ENCODE data around the gene CHST8.

CHST8 gene

DNA sequence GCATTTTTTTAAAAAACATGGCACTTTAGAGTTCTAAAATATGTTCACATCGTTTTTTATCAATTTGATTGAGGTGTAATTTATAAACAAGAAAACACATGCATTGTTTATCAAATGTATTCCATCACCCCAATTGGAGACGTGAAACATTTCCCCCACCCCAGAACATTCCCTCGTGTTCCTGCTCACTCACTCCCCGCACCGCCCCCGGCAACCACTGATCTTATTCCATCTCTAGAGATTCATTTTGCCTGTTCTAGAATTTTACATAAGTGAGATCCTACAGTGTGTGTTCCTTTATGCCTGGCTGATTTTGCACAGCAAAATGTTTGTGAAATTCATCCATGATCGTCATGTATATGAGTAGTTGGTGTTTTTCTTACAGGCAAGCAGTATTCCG lies 124.4 kb downstream of the CHST8 start:
- Histone ChIP-seq H3K9me2 (replicated peaks; ENCODE audit: low read depth, low read length) (no peaks in the 10 kb centered on the region), H3K9me3 (ENCODE audit: insufficient read depth, low read depth, low read length) (no peaks in the 10 kb centered on the region), H3F3A (ENCODE audit: low read depth) (no peaks in the 10 kb centered on the region), H3K9ac (ENCODE audit: low read depth, low read length, poor library complexity, severe bottlenecking) (no peak overlapping the region), H2AFZ (ENCODE audit: low read length) (no peak overlapping the region), H3K79me2 (ENCODE audit: insufficient read depth, low read length) (no peaks in the 10 kb centered on the region), H3K4me2 (ENCODE audit: low read depth, low read length, poor library complexity, severe bottlenecking) (no peak overlapping the region), H3K36me3 (ENCODE audit: insufficient read depth, low read length) (no peaks in the 10 kb centered on the region), H3K27me3 (ENCODE audit: insufficient read depth, low read length, poor library complexity, severe bottlenecking) (no peaks in the 10 kb centered on the region), H3K4me3 (ENCODE audit: low read length, poor library complexity, severe bottlenecking) (no peak overlapping the region), H4K20me1 (ENCODE audit: insufficient read depth, low read length, poor library complexity, severe bottlenecking) (no peaks in the 10 kb centered on the region), H3K4me1 (ENCODE audit: insufficient read depth, low read length, poor library complexity, severe bottlenecking) (no peaks in the 10 kb centered on the region)
- no peak for TF ChIP-seq EZH2phosphoT487 (IDR thresholded peaks at IDR 0.05; ENCODE audit: borderline replicate concordance)

- H2AFZ ChIP-seq (ENCODE audit: low read length), result no peak overlapping the region
- H3K4me1 ChIP-seq (ENCODE audit: insufficient read depth, low read length, poor library complexity, severe bottlenecking), result no peaks in the 10 kb centered on the region
- H4K20me1 ChIP-seq (ENCODE audit: insufficient read depth, low read length, poor library complexity, severe bottlenecking), result no peaks in the 10 kb centered on the region
- no peak for TF ChIP-seq EZH2phosphoT487 (IDR thresholded peaks at IDR 0.05; ENCODE audit: borderline replicate concordance)
- TF ChIP-seq, protein P1, sequence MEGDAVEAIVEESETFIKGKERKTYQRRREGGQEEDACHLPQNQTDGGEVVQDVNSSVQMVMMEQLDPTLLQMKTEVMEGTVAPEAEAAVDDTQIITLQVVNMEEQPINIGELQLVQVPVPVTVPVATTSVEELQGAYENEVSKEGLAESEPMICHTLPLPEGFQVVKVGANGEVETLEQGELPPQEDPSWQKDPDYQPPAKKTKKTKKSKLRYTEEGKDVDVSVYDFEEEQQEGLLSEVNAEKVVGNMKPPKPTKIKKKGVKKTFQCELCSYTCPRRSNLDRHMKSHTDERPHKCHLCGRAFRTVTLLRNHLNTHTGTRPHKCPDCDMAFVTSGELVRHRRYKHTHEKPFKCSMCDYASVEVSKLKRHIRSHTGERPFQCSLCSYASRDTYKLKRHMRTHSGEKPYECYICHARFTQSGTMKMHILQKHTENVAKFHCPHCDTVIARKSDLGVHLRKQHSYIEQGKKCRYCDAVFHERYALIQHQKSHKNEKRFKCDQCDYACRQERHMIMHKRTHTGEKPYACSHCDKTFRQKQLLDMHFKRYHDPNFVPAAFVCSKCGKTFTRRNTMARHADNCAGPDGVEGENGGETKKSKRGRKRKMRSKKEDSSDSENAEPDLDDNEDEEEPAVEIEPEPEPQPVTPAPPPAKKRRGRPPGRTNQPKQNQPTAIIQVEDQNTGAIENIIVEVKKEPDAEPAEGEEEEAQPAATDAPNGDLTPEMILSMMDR (conservative IDR thresholded peaks at IDR 0.05; ENCODE audit: low read length), result no peak
- no peak overlapping the region for H3K4me2 ChIP-seq (ENCODE audit: low read depth, low read length, poor library complexity, severe bottlenecking)
- no peaks in the 10 kb centered on the region for H3K79me2 ChIP-seq (ENCODE audit: insufficient read depth, low read length)
- no peaks in the 10 kb centered on the region for H3K9me3 ChIP-seq (ENCODE audit: insufficient read depth, low read depth, low read length)
- no peak overlapping the region for H3K4me3 ChIP-seq (ENCODE audit: low read length, poor library complexity, severe bottlenecking)
- no peaks in the 10 kb centered on the region for H3K36me3 ChIP-seq (ENCODE audit: insufficient read depth, low read length)
- no peak overlapping the region for H3K9ac ChIP-seq (ENCODE audit: low read depth, low read length, poor library complexity, severe bottlenecking)
- H3F3A ChIP-seq (ENCODE audit: low read depth), result no peaks in the 10 kb centered on the region
- no peaks in the 10 kb centered on the region for H3K9me2 ChIP-seq (replicated peaks; ENCODE audit: low read depth, low read length)
- H3K27me3 ChIP-seq (ENCODE audit: insufficient read depth, low read length, poor library complexity, severe bottlenecking), result no peaks in the 10 kb centered on the region
These were observed 125.5 kb downstream of the CHST8 start for GRCh38 chr19:33747273-33747672.

DNA sequence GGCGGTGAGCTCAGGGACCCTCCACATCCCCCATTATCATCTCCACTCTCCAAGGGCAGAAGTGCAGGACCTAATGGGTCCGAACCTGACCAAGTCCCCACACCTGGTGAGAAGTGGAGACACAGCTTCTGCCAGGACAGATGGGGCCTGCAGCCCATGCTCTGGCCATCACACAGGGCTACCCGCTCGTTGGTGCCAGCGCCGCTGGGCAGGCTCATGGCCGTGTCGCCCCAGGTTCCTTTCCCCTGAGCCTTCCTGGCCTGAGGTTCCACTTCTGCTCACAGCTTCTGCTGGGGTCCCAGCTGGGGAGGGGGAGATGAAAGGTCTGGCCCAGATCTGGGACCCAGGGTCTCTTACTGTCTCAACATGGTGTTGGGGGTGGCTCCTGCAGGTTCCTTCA lies 126.5 kb downstream of the CHST8 start:
- H3K4me2 ChIP-seq (ENCODE audit: low read depth, low read length, poor library complexity, severe bottlenecking), result no peak overlapping the region
- no peak overlapping the region for H3K9ac ChIP-seq (ENCODE audit: low read depth, low read length, poor library complexity, severe bottlenecking)
- no peak overlapping the region for H3K4me3 ChIP-seq (ENCODE audit: low read length, poor library complexity, severe bottlenecking)
- TF ChIP-seq, protein P1 (conservative IDR thresholded peaks at IDR 0.05; ENCODE audit: low read length), result no peak
- TF ChIP-seq EZH2phosphoT487 (IDR thresholded peaks at IDR 0.05; ENCODE audit: borderline replicate concordance), result no peak
- H3K79me2 ChIP-seq (ENCODE audit: insufficient read depth, low read length), result no peaks in the 10 kb centered on the region
- no peaks in the 10 kb centered on the region for H3K9me2 ChIP-seq (replicated peaks; ENCODE audit: low read depth, low read length)
- H3K9me3 ChIP-seq (ENCODE audit: insufficient read depth, low read depth, low read length), result no peaks in the 10 kb centered on the region
- no peaks in the 10 kb centered on the region for H3K36me3 ChIP-seq (ENCODE audit: insufficient read depth, low read length)
- H3K4me1 ChIP-seq (ENCODE audit: insufficient read depth, low read length, poor library complexity, severe bottlenecking), result no peaks in the 10 kb centered on the region
- no peaks in the 10 kb centered on the region for H3K27me3 ChIP-seq (ENCODE audit: insufficient read depth, low read length, poor library complexity, severe bottlenecking)
- no peaks in the 10 kb centered on the region for H4K20me1 ChIP-seq (ENCODE audit: insufficient read depth, low read length, poor library complexity, severe bottlenecking)
- H3F3A ChIP-seq (ENCODE audit: low read depth), result no peaks in the 10 kb centered on the region
- H2AFZ ChIP-seq (ENCODE audit: low read length), result no peak overlapping the region

DNA sequence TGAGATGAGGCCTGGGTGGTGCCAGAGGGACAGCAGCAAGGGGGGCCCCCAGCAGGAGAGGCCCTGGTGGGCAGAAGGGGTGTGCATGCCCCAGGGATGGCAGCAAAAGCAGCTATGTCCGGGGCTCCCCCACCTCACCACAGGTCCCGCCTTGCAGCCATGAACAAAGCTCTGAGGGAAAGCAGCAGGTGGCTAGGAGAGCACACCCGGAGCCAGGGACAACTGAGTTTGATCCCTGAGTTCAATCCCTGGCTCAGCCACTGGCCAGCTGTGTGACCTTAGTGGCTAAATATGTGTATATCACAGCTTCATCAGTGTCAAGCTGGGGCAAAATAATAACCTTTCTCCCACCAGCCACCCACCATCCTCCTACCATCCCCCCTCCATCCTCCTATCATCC lies 127.3 kb downstream of the CHST8 start:
- Histone ChIP-seq H3K4me2 (ENCODE audit: low read depth, low read length, poor library complexity, severe bottlenecking) (no peak overlapping the region), H3K9ac (ENCODE audit: low read depth, low read length, poor library complexity, severe bottlenecking) (no peak overlapping the region)

More for the DNA sequence above, 127.3 kb downstream of the CHST8 start:
- Histone ChIP-seq H3F3A (ENCODE audit: low read depth) (no peaks in the 10 kb centered on the region), H3K27me3 (ENCODE audit: insufficient read depth, low read length, poor library complexity, severe bottlenecking) (no peaks in the 10 kb centered on the region), H3K9me2 (replicated peaks; ENCODE audit: low read depth, low read length) (no peaks in the 10 kb centered on the region), H3K79me2 (ENCODE audit: insufficient read depth, low read length) (no peaks in the 10 kb centered on the region), H3K4me1 (ENCODE audit: insufficient read depth, low read length, poor library complexity, severe bottlenecking) (no peaks in the 10 kb centered on the region), H2AFZ (ENCODE audit: low read length) (no peak overlapping the region), H3K36me3 (ENCODE audit: insufficient read depth, low read length) (no peaks in the 10 kb centered on the region), H4K20me1 (ENCODE audit: insufficient read depth, low read length, poor library complexity, severe bottlenecking) (no peaks in the 10 kb centered on the region), H3K9me3 (ENCODE audit: insufficient read depth, low read depth, low read length) (no peaks in the 10 kb centered on the region), H3K4me3 (ENCODE audit: low read length, poor library complexity, severe bottlenecking) (no peak overlapping the region)
- TF ChIP-seq, protein P1 (conservative IDR thresholded peaks at IDR 0.05; ENCODE audit: low read length), result no peak
- TF ChIP-seq EZH2phosphoT487 (IDR thresholded peaks at IDR 0.05; ENCODE audit: borderline replicate concordance), result no peak

All from Loucy (cell line).